ENCODE results near the gene OR2K2. TPM values are rescaled to one million over a fixed set of nuclear protein-coding genes. Genes with fewer than 3 reads are reported as not detected.
"Not testable (repeated sequence)": the region's sequence is repeated elsewhere in the genome, so short reads cannot be mapped to it uniquely, and the experiment has no call there.

Gene OR2K2
- total and polyA plus RNA-seq, 2 experiments from 2014 or later = not detected

DNA sequence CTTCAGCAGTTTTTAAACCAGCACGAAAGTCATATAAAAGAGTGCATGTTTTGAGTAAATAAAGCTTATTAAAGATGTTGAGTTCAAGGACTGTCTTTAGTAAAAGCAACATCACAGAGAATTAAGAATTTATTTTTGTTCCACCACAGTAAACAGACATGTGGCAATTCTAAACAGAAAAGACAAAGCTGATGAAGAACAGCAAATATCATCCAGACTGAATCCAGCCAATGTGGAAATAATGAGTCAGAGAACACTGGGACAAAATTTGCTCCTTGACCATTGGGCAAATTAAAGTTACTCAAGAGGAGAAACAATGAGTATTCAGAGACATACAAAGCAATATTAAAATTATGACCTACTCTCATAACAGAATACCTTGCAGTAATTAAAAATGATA lies 28.8 kb downstream of the OR2K2 start (continued):
- no peak for TF ChIP-seq EZH2phosphoT487 (IDR thresholded peaks at IDR 0.05; ENCODE audit: unreplicated experiment)
- TF ChIP-seq EZH2 (IDR thresholded peaks at IDR 0.05; ENCODE audit: low read depth, unreplicated experiment) = no peak

DNA sequence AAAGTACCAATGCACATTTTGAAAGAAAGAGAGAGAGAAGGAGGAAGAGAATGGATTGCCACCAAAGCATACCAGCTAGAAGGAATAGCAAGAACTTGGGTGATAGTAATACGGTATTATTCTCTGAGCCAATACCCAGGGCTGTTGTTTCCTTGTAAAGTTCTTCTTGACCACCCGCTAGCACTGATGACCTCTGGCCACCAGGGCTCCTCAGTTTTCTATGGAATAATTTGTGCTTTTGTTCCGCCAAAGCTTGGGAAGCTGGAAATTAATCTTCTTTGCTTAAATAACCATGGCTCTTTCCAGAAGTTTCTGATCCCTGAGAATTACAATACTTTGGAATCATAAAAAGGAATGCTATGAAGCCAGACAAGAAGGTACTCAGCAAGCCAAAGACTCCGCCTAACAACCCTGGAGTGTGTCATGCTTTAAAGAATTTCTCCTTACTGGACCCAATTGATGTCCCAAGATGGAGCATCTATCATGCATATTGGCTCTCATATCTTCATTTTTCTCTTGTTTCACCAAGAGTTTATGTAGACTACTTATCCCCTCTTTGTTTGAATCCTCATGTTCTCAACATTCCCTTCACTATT lies 29.8 kb downstream of the OR2K2 start:
- Histone ChIP-seq H4K20me1 (replicated peaks; ENCODE audit: insufficient read depth) (no peaks in the 10 kb centered on the region), H3K27me3 (ENCODE audit: insufficient read depth) (no peaks in the 10 kb centered on the region), H2AFZ (no peak overlapping the region)

DNA sequence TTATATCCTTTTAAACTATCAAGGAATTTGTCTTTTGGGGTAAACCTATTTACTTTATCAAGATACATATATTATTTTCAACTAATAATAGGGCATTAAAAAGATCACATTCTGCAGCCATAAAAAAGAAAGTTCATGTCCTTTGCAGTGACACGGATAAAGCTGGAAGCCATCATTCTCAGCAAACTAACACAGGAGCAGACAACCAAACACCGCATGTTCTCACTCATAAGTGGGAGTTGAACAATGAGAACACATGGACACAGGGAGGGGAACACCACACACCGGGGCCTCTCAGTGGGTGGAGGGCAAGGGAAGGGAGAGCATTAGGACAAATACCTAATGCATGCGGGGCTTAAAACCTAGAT lies 30.4 kb downstream of the OR2K2 start:
- H3K79me2 ChIP-seq (replicated peaks; ENCODE audit: insufficient read depth); H3K27ac Mint-ChIP-seq; H3K27me3 Mint-ChIP-seq (ENCODE audit: insufficient read depth, low read depth, poor library complexity); H3K9me2 ChIP-seq (ENCODE audit: insufficient read depth); H3K4me2 ChIP-seq; H4K20me1 ChIP-seq (replicated peaks; ENCODE audit: insufficient read depth); H3K4me1 Mint-ChIP-seq; H3K9me3 Mint-ChIP-seq; H3K4me3 Mint-ChIP-seq; H3K27me3 ChIP-seq (ENCODE audit: insufficient read depth); H3K27ac ChIP-seq (ENCODE audit: low read depth); H3K4me1 ChIP-seq (ENCODE audit: insufficient read depth); H3K4me3 ChIP-seq; H3K36me3 Mint-ChIP-seq (ENCODE audit: low read depth); H3K36me3 ChIP-seq (ENCODE audit: insufficient read depth); ATAC-seq; DNase-seq (ENCODE audit: low spot score); H3F3A ChIP-seq (replicated peaks; ENCODE audit: low read depth); H2AFZ ChIP-seq: not testable (repeated sequence)

More for the DNA sequence above, 29.8 kb downstream of the OR2K2 start:
- Mint-ChIP-seq H3K4me3 (no peak overlapping the region), H3K9me3 (no peaks in the 10 kb centered on the region; the same call in 2 of the 3 replicates), H3K36me3 (ENCODE audit: low read depth) (peaks cover 3% of the 10 kb centered on the region; the same call in 1 of the 3 replicates), H3K4me1 (peaks cover 8% of the 10 kb centered on the region), H3K27ac (no peak overlapping the region), H3K27me3 (ENCODE audit: insufficient read depth, low read depth, poor library complexity) (no peaks in the 10 kb centered on the region)
- no peak overlapping the region for H3K27ac ChIP-seq (ENCODE audit: low read depth)
- H3K4me2 ChIP-seq = no peak overlapping the region
- H3F3A ChIP-seq (replicated peaks; ENCODE audit: low read depth) = no peaks in the 10 kb centered on the region
- H3K36me3 ChIP-seq (ENCODE audit: insufficient read depth) = no peaks in the 10 kb centered on the region
- ATAC-seq (peak; percentile 60), DNase-seq (ENCODE audit: low spot score) (peak; percentile 47)
- H3K9me2 ChIP-seq (ENCODE audit: insufficient read depth) = no peaks in the 10 kb centered on the region
- H3K4me3 ChIP-seq = no peak overlapping the region
- no peaks in the 10 kb centered on the region for H3K79me2 ChIP-seq (replicated peaks; ENCODE audit: insufficient read depth)
- no peaks in the 10 kb centered on the region for H3K4me1 ChIP-seq (ENCODE audit: insufficient read depth)
- no peak for TF ChIP-seq EZH2phosphoT487 (IDR thresholded peaks at IDR 0.05; ENCODE audit: unreplicated experiment)
- no peak for TF ChIP-seq POLR2AphosphoS5 (IDR thresholded peaks at IDR 0.05; ENCODE audit: low read depth)
- TF ChIP-seq CREB1 (CRISPR knock-in tag; IDR thresholded peaks at IDR 0.05; ENCODE audit: low read depth) = no peak
- no peak for TF ChIP-seq EZH2 (IDR thresholded peaks at IDR 0.05; ENCODE audit: low read depth, unreplicated experiment)
- no peak for TF ChIP-seq ZNF114 (CRISPR knock-in tag; IDR thresholded peaks at IDR 0.05)
- TF ChIP-seq, protein P1, sequence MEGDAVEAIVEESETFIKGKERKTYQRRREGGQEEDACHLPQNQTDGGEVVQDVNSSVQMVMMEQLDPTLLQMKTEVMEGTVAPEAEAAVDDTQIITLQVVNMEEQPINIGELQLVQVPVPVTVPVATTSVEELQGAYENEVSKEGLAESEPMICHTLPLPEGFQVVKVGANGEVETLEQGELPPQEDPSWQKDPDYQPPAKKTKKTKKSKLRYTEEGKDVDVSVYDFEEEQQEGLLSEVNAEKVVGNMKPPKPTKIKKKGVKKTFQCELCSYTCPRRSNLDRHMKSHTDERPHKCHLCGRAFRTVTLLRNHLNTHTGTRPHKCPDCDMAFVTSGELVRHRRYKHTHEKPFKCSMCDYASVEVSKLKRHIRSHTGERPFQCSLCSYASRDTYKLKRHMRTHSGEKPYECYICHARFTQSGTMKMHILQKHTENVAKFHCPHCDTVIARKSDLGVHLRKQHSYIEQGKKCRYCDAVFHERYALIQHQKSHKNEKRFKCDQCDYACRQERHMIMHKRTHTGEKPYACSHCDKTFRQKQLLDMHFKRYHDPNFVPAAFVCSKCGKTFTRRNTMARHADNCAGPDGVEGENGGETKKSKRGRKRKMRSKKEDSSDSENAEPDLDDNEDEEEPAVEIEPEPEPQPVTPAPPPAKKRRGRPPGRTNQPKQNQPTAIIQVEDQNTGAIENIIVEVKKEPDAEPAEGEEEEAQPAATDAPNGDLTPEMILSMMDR (conservative IDR thresholded peaks at IDR 0.05; ENCODE audit: low read depth in 2 of 2) = peak; percentile 36 to 41
- no peak for TF ChIP-seq ZNF331 (CRISPR knock-in tag; IDR thresholded peaks at IDR 0.05; ENCODE audit: low read depth)

Measured in GM23338 (cell line).